K562 (cell line): ENCODE data around the gene MAGI3.
A peak's percentile ranks its signal among the peaks of the same experiment; 100 is the strongest.

Source experiments
- CHD2 ChIP-seq: IDR thresholded peaks from 2 replicates; pipeline ENCODE4 v1.6.1; 2011; ENCODE audit warnings: low read depth, low read length
- FOXM1 ChIP-seq, 2 experiments: fragments of 450-650 bp in 1 of 2; sonication (generic) in 1 of 2; formaldehyde crosslinking in 1 of 2; IDR thresholded peaks; 2 replicates each; pipeline versions ENCODE4 v1.6.1 to v1.9.0; 2017 to 2022; ENCODE audit warnings: low read depth in 2 of 2, mild to moderate bottlenecking in 2 of 2, missing genetic modification reagents in 1 of 2, moderate library complexity in 1 of 2
- PML ChIP-seq: IDR thresholded peaks from 2 replicates; pipeline ENCODE4 v1.6.1; 2012; ENCODE audit warnings: low read length, inconsistent platforms
- TAF1 ChIP-seq: IDR thresholded peaks from 2 replicates; pipeline ENCODE4 v1.6.1; 2011; ENCODE audit warnings: mild to moderate bottlenecking, low read length, moderate library complexity; ENCODE audit not compliant: insufficient read depth, control insufficient read depth, severe bottlenecking; ENCODE audit errors: extremely low read depth
- TCF7L2 ChIP-seq: fragments of 150-350 bp; IDR thresholded peaks from 2 replicates; pipeline ENCODE4 v1.6.1; 2016; ENCODE audit warnings: low read depth, mild to moderate bottlenecking, low read length, moderate library complexity
- ZNF316 ChIP-seq: fragments of 450-650 bp; IDR thresholded peaks from 2 replicates; pipeline ENCODE4 v1.6.1; 2016
- ZSCAN29 ChIP-seq: fragments of 450-650 bp; IDR thresholded peaks from 2 replicates; pipeline ENCODE4 v1.6.1; 2017
- TF ChIP-seq, protein P1 (sequence below), 3 experiments: IDR thresholded peaks in 2 of 3; conservative IDR thresholded peaks in 1 of 3; 2 replicates each; pipeline ENCODE4 v1.5.1; 2011 to 2012; ENCODE audit warnings: low read length in 3 of 3, mild to moderate bottlenecking in 3 of 3, control low read depth in 2 of 3, improper control_type of control experiment in 1 of 3, inconsistent platforms in 1 of 3, low read depth in 1 of 3, mixed read lengths in 1 of 3, moderate library complexity in 1 of 3; ENCODE audit not compliant: insufficient read depth in 2 of 3
- TF ChIP-seq, protein P2 (sequence below): sonication (generic); formaldehyde crosslinking; IDR thresholded peaks from 2 replicates; pipeline ENCODE4 v1.9.0; 2022; ENCODE audit warnings: mild to moderate bottlenecking, missing genetic modification reagents
- TF ChIP-seq, protein P3 (sequence below), 3 experiments: fragments of 200-800 bp in 1 of 3; fragments of 250-450 bp in 1 of 3; fragments of 450-650 bp in 1 of 3; sonication (Bioruptor Pico) in 1 of 3; sonication (Bioruptor generic) in 1 of 3; formaldehyde crosslinking in 1 of 3; IDR thresholded peaks; 2 replicates each; pipeline versions ENCODE4 v1.6.1 to v1.8.0; 2016 to 2022; ENCODE audit warnings: mild to moderate bottlenecking in 2 of 3, missing genetic modification characterization in 2 of 3, missing compliant biosample characterization in 1 of 3, moderate library complexity in 1 of 3
- TF ChIP-seq, protein P4 (sequence below): sonication (generic); formaldehyde crosslinking; IDR thresholded peaks from 2 replicates; pipeline ENCODE4 v1.8.1; 2023; ENCODE audit warnings: mild to moderate bottlenecking, missing genetic modification reagents

DNA sequence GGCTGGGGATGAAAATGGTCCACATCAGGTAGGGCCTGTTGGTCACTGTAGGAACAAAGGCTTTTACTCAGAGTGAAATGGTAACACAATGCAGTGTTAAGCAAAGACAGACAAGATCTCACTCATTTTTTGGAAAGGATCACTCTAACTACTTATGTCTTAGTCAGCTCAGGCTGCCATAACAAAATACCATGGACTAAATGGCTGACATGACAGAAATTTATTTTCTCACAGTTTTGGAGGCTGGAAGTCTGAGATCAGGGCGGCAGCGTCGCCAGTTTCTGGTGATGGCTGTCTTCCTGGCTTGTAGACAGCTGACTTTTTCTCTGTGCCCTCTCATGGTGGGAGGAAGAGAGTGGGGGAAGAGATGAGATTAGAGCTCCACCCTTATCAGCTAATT, 10.2 kb upstream of the MAGI3 start:
- TF ChIP-seq, protein P1, sequence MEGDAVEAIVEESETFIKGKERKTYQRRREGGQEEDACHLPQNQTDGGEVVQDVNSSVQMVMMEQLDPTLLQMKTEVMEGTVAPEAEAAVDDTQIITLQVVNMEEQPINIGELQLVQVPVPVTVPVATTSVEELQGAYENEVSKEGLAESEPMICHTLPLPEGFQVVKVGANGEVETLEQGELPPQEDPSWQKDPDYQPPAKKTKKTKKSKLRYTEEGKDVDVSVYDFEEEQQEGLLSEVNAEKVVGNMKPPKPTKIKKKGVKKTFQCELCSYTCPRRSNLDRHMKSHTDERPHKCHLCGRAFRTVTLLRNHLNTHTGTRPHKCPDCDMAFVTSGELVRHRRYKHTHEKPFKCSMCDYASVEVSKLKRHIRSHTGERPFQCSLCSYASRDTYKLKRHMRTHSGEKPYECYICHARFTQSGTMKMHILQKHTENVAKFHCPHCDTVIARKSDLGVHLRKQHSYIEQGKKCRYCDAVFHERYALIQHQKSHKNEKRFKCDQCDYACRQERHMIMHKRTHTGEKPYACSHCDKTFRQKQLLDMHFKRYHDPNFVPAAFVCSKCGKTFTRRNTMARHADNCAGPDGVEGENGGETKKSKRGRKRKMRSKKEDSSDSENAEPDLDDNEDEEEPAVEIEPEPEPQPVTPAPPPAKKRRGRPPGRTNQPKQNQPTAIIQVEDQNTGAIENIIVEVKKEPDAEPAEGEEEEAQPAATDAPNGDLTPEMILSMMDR (IDR thresholded peaks at IDR 0.05 in 2 of 3, conservative IDR thresholded peaks at IDR 0.05 in 1 of 3; ENCODE audit: insufficient read depth in 2 of 3, low read depth in 1 of 3, low read length in 3 of 3): no peak
- TF ChIP-seq, protein P2, sequence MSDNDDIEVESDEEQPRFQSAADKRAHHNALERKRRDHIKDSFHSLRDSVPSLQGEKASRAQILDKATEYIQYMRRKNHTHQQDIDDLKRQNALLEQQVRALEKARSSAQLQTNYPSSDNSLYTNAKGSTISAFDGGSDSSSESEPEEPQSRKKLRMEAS: no peak
- TF ChIP-seq ZSCAN29: no peak
- TF ChIP-seq, protein P3, sequence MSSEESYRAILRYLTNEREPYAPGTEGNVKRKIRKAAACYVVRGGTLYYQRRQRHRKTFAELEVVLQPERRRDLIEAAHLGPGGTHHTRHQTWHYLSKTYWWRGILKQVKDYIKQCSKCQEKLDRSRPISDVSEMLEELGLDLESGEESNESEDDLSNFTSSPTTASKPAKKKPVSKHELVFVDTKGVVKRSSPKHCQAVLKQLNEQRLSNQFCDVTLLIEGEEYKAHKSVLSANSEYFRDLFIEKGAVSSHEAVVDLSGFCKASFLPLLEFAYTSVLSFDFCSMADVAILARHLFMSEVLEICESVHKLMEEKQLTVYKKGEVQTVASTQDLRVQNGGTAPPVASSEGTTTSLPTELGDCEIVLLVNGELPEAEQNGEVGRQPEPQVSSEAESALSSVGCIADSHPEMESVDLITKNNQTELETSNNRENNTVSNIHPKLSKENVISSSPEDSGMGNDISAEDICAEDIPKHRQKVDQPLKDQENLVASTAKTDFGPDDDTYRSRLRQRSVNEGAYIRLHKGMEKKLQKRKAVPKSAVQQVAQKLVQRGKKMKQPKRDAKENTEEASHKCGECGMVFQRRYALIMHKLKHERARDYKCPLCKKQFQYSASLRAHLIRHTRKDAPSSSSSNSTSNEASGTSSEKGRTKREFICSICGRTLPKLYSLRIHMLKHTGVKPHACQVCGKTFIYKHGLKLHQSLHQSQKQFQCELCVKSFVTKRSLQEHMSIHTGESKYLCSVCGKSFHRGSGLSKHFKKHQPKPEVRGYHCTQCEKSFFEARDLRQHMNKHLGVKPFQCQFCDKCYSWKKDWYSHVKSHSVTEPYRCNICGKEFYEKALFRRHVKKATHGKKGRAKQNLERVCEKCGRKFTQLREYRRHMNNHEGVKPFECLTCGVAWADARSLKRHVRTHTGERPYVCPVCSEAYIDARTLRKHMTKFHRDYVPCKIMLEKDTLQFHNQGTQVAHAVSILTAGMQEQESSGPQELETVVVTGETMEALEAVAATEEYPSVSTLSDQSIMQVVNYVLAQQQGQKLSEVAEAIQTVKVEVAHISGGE (CRISPR knock-in tag; IDR thresholded peaks at IDR 0.05): no peak
- TF ChIP-seq, protein P4, sequence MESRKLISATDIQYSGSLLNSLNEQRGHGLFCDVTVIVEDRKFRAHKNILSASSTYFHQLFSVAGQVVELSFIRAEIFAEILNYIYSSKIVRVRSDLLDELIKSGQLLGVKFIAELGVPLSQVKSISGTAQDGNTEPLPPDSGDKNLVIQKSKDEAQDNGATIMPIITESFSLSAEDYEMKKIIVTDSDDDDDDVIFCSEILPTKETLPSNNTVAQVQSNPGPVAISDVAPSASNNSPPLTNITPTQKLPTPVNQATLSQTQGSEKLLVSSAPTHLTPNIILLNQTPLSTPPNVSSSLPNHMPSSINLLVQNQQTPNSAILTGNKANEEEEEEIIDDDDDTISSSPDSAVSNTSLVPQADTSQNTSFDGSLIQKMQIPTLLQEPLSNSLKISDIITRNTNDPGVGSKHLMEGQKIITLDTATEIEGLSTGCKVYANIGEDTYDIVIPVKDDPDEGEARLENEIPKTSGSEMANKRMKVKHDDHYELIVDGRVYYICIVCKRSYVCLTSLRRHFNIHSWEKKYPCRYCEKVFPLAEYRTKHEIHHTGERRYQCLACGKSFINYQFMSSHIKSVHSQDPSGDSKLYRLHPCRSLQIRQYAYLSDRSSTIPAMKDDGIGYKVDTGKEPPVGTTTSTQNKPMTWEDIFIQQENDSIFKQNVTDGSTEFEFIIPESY (CRISPR knock-in tag): no peak
- no peak for TF ChIP-seq TCF7L2
- TF ChIP-seq TAF1: no peak
- TF ChIP-seq PML: no peak
- peak; percentile 88 for TF ChIP-seq ZNF316
- no peak for TF ChIP-seq CHD2
- TF ChIP-seq FOXM1 (IDR thresholded peaks at IDR 0.05; ENCODE audit: low read depth): no peak
- no peak for TF ChIP-seq FOXM1 (CRISPR knock-in tag; IDR thresholded peaks at IDR 0.05; ENCODE audit: low read depth)
